GM19395 (cell line): Measurements from ENCODE around the gene NEBL.
"Not testable (repeated sequence)": the region's sequence is repeated elsewhere in the genome, so short reads cannot be mapped to it uniquely, and the experiment has no call there.

ENCODE experiments used
- ATAC-seq: cut with Tn5 transposase; IDR thresholded peaks from one replicate; pipeline ENCODE4 v1.9.1; 2021; ENCODE audit warnings: mild to moderate bottlenecking, moderate library complexity; ENCODE audit not compliant: unreplicated experiment

Gene NEBL

GRCh38 chr10:20897146-20897825, at the start of gene NEBL:
Gene NEBL, minus strand, starts transcription at chr10:20897311. Its CDS starts 106 bp downstream, at chr10:20897205.
- ATAC-seq: no peak

GRCh38 chr10:20945546-20946332, 48.6 kb upstream of the NEBL start:
- no peak for ATAC-seq

- ATAC-seq: no peak
Measured at GRCh38 chr10:20944789-20945502, 47.8 kb upstream of the NEBL start.

- ATAC-seq: not testable (repeated sequence)
Measured at GRCh38 chr10:20939414-20939813, 42.3 kb upstream of the NEBL start.

GRCh38 chr10:20936396-20936795, 39.3 kb upstream of the NEBL start:
- ATAC-seq: no peak

GRCh38 chr10:20935931-20936330, 38.8 kb upstream of the NEBL start:
- no peak for ATAC-seq

- no peak for ATAC-seq
Measured at GRCh38 chr10:20935301-20935700, 38.2 kb upstream of the NEBL start.

GRCh38 chr10:20933705-20934104, 36.6 kb upstream of the NEBL start:
- no peak for ATAC-seq

GRCh38 chr10:20932606-20933126, 35.6 kb upstream of the NEBL start:
- ATAC-seq: no peak

- no peak for ATAC-seq
Measured at GRCh38 chr10:20931156-20931795, 34.2 kb upstream of the NEBL start.

- no peak for ATAC-seq
Measured at GRCh38 chr10:20927456-20927855, 30.3 kb upstream of the NEBL start.

GRCh38 chr10:20922451-20922850, 25.3 kb upstream of the NEBL start:
- ATAC-seq: no peak

GRCh38 chr10:20922033-20922432, 24.9 kb upstream of the NEBL start:
- ATAC-seq: no peak

- no peak for ATAC-seq
Measured at GRCh38 chr10:20920061-20920460, 22.9 kb upstream of the NEBL start.

- ATAC-seq: no peak
Measured at GRCh38 chr10:20919481-20919880, 22.4 kb upstream of the NEBL start.

GRCh38 chr10:20916976-20917375, 19.9 kb upstream of the NEBL start:
- ATAC-seq: no peak

- no peak for ATAC-seq
Measured at GRCh38 chr10:20912969-20913368, 15.9 kb upstream of the NEBL start.

- no peak for ATAC-seq
Measured at GRCh38 chr10:20911626-20912025, 14.5 kb upstream of the NEBL start.

GRCh38 chr10:20909801-20910200, 12.7 kb upstream of the NEBL start:
- no peak for ATAC-seq

GRCh38 chr10:20908391-20908790, 11.3 kb upstream of the NEBL start:
- ATAC-seq: no peak
